Stimulated activated CD8-positive, alpha-beta memory T cell treated with anti-CD3 and anti-CD28 coated beads, Interleukin-4, amount 100 ng/mL, for 4 hours (primary cell): ENCODE measurements around the gene DPEP2NB.
A peak's percentile ranks its signal among the peaks of the same experiment; 100 is the strongest.
"Not testable (repeated sequence)": the region's sequence is repeated elsewhere in the genome, so short reads cannot be mapped to it uniquely, and the experiment has no call there.

Experiments
- DNase-seq, 2 donors: peaks; one replicate each; pipeline ENCODE4 v3.0.0-alpha.2; 2020; ENCODE audit warnings: low read depth in 2 of 2, low spot score in 1 of 2

DPEP2NB gene

GRCh38 chr16:67987460-67988160 is 28.1 kb downstream of the DPEP2NB start:
- DNase-seq: no peak

- DNase-seq: no peak
Observed at GRCh38 chr16:67986949-67987348, 28.8 kb downstream of the DPEP2NB start.

GRCh38 chr16:67982011-67982696 is 33.6 kb downstream of the DPEP2NB start:
- DNase-seq: no peak

- DNase-seq: no peak
Observed at GRCh38 chr16:67979955-67980678, 35.6 kb downstream of the DPEP2NB start, which contains the start of gene DPEP3. Gene DPEP3 (minus strand): TSS chr16:67980499. CDS start chr16:67980380, 119 bp downstream.

- DNase-seq: no peak
Observed at GRCh38 chr16:67977469-67978227, 38.1 kb downstream of the DPEP2NB start.

GRCh38 chr16:67977005-67977404 is 38.7 kb downstream of the DPEP2NB start:
- no peak for DNase-seq

- DNase-seq: no peak
Observed at GRCh38 chr16:67976205-67976604, 39.5 kb downstream of the DPEP2NB start.

- DNase-seq: no peak
Observed at GRCh38 chr16:67975321-67976105, 40.2 kb downstream of the DPEP2NB start.

GRCh38 chr16:67972285-67972684 is 43.4 kb downstream of the DPEP2NB start:
- DNase-seq: not testable (repeated sequence)

GRCh38 chr16:67971111-67971510 is 44.6 kb downstream of the DPEP2NB start:
- no peak for DNase-seq

- no peak for DNase-seq
Observed at GRCh38 chr16:67969254-67970039, 46.3 kb downstream of the DPEP2NB start.

- DNase-seq: peak; percentile 47 to 73
Observed at GRCh38 chr16:67968400-67969253, 47.1 kb downstream of the DPEP2NB start, which contains the start of gene SLC12A4. Gene SLC12A4 (minus strand): TSS chr16:67968637. CDS start chr16:67968553, 84 bp downstream.

GRCh38 chr16:67967958-67968399 is 47.7 kb downstream of the DPEP2NB start:
- DNase-seq: no peak

GRCh38 chr16:67967183-67967957 is 48.3 kb downstream of the DPEP2NB start:
- DNase-seq: no peak

GRCh38 chr16:67966549-67967182 is 49.0 kb downstream of the DPEP2NB start:
- DNase-seq: no peak

- no peak for DNase-seq
Observed at GRCh38 chr16:67965668-67966548, 49.8 kb downstream of the DPEP2NB start.
